Activated CD4-positive, alpha-beta T cell treated with anti-CD3 and anti-CD28 coated beads, Interleukin-2, Interleukin-4, amounts not matched to agents 100 ng/mL and 50 ng/mL, durations not matched to agents 16 hours and 8 hours (primary cell): Measurements from ENCODE around the gene GATA3.
"Not testable (repeated sequence)": the region's sequence is repeated elsewhere in the genome, so short reads cannot be mapped to it uniquely, and the experiment has no call there.

Source experiments
- DNase-seq: peaks from one replicate; pipeline ENCODE4 v3.0.0-alpha.2; 2020; ENCODE audit warnings: low spot score

GATA3 gene

DNA sequence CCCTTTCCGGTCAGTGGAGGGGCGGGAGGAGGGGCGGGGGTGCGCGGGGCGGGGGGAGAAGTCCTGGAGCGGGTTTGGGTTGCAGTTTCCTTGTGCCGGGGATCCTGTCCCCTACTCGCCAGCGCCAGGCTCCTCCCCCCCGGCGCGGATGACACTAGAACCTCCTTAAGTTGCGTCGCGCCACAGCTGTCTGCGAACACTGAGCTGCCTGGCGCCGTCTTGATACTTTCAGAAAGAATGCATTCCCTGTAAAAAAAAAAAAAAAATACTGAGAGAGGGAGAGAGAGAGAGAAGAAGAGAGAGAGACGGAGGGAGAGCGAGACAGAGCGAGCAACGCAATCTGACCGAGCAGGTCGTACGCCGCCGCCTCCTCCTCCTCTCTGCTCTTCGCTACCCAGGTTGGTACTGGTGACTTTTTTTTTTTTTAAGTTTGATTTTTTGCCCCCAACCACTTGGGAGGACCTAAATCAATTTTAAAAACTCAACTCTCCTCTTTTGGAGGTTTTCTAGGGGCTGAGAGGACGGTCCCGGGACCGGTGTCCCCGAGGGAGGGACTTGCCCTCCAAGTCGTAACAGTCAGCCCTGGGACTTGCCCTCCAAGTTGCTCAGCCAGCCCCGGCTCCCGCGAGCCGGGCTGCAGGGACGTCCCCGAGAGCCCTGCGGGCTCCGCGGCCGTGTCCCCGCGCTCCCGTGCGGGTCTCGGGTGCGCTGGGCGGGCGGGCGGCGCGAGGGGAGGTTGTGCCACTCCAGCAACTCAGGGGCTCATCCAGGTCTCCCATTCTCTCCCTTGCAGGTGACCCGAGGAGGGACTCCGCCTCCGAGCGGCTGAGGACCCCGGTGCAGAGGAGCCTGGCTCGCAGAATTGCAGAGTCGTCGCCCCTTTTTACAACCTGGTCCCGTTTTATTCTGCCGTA lies at the start of gene GATA3:
GATA3 (plus strand) TSS at position 195 of the 914 bp plus-strand sequence. CDS start 968 bp downstream, outside the sequence.
- peak; percentile 89 for DNase-seq

DNA sequence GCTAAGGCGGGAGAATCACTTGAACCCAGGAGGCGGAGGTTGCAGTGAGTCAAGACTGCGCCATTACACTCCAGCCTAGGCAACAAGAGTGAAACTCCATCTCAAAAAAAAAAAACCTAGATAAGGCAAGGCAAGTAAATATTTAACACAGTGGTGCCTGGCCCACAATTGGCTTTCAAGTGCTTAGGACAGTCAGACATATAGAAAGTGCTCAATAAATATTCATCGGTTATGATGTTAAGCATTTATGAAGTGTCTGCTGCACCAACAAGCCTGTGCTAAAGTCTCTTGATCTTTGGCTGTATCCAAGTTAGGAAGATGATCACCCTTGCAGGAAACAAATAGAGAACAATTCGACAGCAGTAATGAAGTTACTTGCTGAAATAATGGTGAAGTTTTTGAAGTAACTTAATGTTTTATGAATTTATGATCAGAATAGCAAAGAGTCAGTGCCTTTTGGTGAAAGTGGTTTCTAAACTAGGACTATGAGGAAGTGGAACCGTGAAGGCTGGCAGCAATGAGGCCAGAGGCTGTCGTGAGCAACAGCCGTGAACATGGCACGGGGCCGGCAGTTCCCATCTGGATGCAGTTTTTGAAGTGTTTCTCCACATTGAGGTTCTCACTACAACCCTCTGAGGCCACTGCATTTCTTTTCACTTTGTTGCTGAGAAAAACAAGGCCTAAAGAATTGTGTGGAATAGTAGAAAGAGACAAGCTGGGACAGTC lies 48.1 kb upstream of the GATA3 start:
- no peak for DNase-seq

DNA sequence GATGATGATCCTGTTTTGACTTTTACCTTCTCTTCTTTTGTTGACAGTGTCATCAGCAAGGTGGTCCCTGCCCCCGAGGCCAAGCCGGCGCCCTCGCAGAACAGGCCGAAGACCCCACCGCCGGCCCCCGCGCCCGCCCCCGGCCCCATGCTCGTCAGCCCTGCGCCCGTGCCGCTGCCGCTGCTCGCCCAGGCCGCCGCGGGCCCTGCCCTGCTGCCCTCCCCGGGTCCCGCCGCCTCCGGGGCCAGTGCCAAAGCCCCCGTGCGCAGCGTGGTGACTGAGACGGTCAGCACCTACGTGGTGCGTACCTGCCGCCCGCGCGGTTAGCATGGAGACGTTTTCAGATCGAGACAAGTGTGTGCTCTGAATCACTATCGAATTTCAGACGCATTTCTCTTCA lies 45.5 kb upstream of the GATA3 start:
- DNase-seq, result no peak

DNA sequence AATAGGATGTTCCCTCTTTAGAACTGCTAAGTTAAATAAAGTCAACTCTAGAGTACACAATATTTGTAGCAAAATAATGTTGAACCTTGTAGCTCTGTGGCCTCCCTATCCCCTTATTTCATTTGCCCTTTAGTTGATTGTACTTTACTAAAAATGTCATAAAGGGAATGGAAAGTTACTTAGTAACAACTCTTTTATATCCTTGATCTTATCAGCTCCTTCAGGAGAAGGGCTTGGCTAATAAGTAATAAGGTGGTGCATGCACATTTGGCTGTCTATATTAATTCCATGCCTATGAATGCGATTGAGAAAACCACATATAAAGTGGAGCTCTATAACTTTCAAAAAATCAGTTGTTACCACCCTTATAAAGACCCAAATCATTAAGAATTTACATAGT lies 41.5 kb upstream of the GATA3 start:
- no peak for DNase-seq

DNA sequence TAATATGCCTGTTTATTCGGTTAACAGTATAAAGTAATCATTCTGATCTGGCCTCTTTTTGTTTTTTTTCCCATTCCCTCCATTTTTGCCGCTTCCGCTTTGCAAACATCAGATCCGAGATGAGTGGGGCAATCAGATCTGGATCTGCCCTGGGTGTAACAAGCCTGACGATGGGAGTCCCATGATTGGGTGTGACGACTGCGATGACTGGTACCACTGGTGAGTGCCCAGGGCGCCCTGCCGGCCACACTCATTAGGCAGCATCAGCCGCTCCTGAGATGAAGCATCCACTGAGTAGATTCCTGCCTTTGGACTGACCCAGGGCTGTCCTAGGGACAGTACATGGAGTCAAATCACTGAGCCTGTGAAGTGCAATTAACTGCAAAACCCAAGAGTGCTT lies 40.9 kb upstream of the GATA3 start:
- DNase-seq, result no peak

DNA sequence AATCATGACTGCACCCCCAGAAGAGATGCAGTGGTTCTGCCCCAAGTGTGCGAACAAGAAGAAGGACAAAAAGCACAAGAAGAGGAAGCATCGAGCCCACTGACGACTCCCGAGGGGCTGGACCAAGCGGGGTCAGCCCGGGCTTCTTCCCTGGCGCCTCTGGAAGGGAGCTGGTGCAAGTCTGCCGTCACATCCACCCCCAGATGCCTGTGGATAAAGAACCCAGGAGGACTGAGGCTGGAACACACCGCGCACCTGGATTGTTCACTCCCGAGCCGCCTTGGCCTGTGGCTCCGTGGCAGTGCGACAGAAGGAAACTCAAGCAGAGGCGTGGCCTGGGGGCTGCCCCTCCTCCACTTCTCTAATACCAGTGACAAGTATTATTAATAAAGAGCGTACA lies 39.8 kb upstream of the GATA3 start:
- DNase-seq, result no peak

DNA sequence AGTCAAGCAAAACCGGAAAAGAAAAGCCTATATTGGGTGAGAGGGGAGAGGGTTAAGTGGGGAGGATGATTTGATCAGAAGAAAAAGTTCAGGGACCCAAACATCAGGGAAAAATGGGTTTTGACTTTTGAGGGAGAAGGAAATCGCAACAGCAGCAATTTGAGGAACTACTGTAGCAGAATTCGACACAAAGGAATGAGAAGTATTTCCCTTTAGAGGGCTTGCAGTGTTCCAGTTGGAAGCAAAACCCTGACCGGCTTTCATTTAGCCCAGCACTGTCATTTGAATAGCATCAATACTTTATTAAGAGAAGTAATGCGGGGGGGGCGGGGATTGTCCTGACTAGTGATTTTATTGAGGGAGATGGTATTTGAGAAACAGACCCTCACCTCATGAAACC lies 37.2 kb upstream of the GATA3 start:
- DNase-seq, result no peak

DNA sequence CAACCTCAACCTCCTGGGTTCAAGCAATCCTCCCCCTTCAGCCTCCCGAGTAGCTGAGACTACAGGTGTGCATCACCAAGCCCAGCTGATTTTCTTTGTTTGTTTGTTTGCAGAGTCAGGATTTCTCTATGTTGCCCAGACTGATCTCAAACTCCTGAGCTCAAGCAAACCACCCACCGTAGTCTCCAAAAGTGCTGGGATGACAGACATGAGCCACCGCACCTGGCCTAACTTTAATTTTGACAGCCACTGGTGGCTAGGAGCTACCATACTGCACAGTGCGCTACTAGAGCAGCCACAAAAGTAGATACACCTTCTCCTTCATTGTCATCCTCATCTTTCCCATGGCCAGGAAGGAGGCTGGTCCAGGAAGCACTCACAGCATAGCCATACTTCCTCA lies 31.2 kb upstream of the GATA3 start:
- no peak for DNase-seq

DNA sequence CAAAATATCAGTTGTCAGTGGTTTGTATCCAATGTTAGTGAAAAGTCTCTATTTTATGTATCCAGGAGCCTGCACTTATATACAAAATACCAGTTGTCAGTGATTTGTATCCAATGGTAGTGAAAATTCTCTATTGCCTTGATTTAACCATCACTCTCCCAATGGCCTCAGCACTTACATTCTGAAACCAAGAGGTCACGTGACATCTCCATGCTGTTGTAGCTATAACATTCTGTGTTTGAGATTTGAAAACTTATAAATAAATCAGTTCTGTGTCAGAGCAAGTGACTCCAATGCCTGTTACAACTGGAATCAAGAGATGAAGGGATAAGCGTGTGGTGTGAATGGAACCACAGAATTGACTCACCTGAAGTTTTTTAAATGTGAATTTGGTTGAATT lies 30.6 kb upstream of the GATA3 start:
- no peak for DNase-seq

DNA sequence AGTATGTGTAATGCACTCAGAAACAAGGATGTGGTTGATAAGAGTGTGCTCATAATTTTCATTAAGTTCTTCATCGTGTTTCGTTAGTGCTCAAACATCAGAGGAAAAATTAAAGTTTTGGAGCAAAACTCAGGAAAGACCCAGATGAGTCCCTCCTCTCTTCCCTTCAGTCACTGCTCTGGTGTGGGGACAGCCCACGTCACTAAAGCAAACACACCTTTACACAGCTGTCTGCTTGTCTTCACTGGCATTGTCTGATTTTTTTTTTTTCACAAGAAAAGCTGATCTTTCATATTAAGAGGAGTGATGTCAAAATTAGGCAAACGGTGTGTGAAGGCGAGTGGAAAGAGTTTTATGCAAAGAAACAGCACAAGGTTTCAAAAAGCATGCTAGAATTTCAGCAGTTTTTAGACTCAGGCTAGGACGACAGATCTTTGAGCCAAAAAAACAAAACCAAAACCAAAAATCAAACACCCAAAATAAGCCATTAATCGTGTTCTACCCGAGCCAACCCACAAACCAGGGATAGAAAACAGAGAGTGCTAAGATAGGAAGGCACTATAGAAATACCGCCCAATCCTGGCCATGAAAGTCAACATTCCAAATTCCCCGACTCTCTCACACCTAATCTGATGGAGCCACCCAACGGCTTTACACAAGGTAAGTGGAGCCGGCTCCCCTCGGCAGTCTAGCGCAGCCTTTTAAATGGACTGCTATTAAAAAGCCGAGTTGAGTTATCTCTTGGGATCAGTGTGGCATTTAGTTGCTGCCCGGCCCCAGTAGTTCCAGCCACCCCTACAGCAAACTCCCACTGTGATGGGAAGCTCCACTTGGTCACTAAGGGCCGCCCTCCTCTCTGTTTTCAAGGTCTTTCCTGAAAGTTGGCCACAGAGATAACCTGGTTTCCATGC lies 27.9 kb upstream of the GATA3 start:
- no peak for DNase-seq

DNA sequence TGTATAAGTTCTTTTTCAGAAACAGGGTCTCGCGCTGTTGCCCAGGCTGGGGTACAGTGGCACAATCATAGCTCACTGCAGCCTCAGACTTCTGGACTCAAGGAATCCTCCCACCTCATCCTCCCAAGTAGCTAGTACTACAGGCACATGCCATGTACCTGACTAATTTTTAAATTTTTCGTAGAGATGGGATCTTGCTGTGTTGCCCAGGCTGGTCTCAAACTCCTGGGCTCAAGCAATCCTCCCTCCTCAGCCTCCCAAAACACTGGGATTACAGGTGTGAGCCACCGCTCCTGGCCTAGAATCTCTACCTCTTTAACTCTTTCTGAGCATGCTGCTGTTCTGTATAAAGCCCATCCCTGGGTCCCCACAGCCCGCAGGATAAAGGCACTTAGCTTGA lies 23.3 kb upstream of the GATA3 start:
- not testable (repeated sequence) for DNase-seq

DNA sequence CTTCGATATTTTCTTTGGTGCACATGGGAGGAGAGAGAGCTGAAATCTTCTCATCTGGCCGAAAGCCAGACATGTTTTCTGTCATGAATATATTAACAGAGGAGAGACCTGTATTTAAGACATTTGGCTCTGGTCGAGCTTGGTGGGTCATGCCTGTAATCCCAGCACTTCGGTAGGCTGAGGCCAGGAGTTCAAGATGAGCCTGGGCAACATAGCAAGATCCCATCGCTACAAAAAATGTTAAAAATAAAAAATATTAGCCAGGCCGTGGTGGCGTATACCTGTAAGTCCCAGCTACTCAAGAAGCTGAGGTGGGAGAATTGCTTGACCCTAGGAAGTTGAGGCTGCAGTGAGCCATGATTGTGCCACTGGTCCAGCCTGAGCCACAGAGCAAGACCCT lies 21.9 kb upstream of the GATA3 start:
- no peak for DNase-seq

DNA sequence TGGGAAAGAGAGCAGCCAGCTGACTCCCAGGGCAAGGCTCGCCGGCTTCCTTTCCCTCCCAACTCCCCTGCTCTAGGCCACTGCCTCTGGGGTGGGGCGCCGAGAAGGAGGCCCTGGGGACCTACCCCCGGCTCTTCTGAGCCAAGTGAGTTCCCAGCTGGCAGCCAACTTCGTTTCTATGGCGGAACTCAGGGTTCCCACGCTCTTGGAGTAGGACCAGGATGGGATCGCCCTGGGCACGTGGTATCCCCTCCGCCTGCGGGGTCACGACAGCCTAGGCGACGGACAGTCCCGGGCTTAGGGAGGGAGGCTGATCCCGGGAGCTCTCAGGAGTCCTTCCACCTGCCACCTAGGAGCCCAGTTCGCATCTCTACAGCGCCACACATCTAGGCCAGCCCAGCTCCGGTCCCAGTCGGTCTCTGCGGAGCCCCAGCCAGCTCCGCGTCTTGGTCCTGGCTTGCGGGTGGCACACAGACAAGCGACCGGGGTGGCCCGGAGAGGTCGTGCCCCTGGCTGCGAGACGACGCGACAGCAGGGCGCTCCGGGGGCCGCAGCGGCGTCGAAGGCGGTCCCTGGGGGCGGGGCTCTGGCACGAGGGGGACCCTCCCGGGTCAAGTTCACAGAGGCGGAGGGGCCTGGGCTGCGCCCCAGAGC lies 20.5 kb upstream of the GATA3 start:
- no peak for DNase-seq

DNA sequence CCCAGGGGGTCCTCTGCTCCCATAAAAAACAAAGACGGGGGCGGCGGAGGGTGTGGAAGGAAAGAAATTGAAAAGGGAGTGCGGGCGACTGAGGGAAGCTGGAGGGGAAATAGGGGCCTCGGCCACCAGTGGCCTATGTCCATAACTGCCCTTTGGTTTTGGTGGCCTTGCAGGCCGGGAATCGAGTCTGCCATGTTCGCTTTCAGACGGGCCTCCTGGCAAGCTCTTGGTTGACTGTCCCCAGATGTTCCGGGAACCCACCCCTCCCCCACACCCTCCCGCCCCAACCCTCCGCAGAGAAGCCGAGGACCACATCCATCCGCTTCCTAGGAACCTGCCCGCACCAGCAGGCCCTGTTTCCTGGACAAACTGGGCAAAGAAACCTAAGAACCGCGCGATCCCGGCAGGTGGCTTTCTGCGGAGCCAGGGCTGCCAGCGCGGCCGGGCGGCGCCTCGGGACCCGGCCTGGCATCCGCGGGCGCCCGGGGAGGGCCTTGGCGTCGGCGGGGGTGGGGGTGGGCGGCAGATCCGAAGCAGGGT lies 20.0 kb upstream of the GATA3 start:
- DNase-seq, result no peak

DNA sequence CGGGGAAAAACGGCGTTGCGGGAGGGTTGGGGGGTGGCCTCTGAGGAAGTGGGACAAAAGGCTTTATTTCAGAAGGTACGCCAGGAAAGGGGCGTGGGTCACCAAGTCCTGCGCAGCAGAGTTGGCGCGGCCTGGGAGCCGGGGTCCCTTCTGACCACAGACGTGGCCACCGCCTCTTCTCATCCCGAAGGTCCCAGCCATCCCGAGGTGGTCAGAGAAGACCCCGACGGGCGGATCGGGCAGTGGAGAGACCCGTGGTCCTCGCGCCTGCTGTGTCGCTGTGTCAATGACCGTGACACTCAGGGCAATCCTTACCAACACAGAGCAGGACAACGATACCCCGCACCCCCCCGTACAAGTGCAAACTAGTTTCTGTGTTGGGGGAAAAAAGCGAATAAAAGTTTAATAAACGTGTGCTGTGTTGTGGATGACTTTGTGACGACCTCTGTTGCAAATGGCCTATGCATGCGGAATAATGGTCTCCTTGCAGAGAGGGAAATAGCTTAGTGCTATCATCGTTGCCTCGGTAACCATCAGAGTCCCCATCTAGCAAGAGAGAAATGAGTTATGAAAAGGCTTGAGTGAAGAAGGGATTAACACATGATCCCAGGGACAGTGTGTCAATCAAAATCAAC lies 19.4 kb upstream of the GATA3 start:
- no peak for DNase-seq

DNA sequence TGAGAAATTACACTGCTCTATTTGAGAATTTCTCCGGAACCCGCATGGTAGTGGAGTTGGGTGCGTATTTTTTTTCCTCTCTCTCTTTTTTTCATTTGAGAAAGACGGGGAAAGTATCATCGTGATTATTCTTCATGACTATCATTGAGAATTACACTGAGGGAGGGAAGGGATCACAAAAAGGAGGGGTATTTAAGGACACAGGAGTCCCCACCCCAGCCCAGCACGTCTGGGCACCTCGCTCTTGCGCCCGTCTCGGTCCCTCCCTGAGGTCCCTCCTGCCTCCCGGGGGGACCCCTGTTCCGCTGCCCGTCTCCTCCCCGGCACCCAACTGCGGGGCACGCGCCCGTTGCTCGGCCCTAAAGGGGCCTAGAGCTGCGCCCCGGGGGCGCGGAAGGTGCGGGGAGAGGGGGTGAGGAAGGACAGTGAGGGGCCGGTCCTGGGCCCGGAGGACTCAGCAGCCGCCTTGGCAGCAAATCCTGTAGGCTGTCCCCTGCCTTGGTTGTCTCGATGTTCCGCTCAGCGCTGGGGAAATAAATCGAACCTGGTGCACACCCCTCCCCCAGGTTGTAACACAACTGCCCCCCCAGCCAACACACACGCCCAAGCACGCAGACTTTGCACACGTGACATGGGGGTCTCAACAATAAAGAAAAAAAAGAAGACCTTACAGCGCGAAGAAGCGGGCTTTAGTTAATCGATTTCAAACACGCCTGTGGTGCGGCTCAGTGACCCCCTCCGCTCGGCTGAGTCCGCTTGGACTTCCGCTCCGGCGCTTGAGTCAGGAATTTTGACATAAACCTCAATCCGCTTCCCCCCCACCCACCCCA lies 18.6 kb upstream of the GATA3 start:
- DNase-seq, result no peak

DNA sequence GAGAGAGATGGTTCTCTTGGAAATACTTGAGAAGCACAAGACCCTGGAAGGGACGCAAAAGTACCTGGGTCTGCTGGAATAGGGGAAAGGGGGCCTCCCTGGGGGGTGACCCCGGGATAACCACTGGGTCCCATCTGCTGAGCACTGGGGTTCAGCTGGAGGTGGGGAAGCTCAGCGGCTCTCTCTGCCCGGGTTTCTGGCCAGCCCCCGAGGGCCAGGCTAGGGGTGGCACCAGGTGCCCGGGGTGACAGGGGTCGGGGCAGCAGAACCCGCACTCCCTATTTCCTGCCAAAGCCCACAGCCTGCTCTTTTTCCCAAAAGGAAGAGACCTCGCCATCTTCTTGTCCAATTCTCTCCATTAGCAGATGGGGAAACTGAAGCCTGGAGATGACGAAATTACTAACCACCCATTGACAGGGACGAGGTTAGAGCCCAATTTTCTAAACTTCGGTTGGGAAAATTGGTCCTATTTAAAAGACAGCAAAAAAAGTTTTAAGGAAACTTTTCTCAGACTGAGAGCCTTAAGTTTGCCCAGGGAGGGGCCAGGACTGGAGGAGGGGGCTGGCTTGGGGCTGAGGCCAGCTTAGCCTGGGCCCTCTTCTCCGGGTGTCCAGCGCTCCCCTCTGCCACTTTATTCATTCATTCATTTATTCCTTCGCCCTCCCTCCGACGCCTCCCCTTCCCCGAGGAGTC lies 17.8 kb upstream of the GATA3 start:
- no peak for DNase-seq

DNA sequence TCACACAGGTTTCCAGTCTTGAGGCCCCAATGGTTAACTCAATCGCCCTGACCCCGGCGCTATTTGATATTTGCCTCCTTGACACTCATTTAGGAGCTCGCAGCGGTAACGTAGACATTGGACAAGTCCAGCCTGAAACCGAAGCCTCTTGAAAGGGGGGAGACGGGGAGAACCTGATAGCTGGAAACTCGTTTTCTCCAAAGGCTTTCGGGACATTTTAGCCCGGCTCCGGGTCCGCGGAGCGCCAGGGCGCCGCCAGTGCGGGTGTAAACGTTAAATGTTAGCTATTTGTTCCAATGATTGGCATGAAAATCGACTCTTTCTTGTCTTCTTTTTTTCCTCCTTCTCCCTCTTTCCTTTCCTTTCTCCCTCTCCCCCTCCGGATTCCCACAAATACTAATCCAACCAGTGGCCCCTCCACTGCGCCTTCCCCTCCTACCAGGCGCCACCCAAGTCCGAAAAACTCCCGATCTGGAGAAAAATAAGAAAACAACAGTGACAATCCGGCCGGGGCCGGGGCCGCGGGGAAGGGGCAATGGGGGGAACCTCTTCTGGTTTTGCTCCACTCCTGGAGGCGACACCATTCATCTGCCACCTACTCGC lies 17.2 kb upstream of the GATA3 start:
- no peak for DNase-seq
